ENCODE results near the gene UBE2Z.
"Not testable (repeated sequence)": the region's sequence is repeated elsewhere in the genome, so short reads cannot be mapped to it uniquely, and the experiment has no call there.

UBE2Z gene

DNA sequence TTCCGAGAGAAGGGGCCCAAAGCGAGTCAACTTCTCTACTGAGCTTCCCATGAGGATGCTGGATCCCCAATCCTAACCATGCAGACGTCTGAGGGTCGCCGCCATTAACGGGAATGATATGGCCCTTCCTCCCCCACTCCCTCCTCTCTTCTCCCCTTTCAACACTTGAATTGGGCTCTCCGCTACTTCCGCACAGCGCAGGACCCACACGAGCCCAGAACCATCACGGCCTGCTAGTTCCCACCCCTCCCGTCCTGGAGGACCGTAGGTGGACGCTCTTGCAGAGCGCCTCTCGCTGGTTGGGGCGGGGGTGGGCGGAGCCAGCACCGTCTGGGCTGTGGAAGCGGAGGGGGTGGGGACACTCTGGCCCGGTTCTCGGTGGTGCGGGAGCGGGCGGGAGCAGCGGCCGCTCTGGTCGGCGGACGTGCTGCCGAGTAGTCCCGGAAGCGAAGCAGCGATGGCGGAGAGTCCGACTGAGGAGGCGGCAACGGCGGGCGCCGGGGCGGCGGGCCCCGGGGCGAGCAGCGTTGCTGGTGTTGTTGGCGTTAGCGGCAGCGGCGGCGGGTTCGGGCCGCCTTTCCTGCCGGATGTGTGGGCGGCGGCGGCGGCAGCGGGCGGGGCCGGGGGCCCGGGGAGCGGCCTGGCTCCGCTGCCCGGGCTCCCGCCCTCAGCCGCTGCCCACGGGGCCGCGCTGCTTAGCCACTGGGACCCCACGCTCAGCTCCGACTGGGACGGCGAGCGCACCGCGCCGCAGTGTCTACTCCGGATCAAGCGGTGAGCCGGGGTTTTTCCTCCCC is at the start of gene UBE2Z:
Gene UBE2Z (plus strand): TSS at position 361 of the 797 bp plus-strand sequence. CDS start 97 bp downstream, at position 458.
- peak within 1 kb of the TSS; percentile 78 to 96 (median 86) for H3K4me3 ChIP-seq
- peak within 1 kb of the TSS; percentile 89 to 99 (median 95) for H3K27ac ChIP-seq

DNA sequence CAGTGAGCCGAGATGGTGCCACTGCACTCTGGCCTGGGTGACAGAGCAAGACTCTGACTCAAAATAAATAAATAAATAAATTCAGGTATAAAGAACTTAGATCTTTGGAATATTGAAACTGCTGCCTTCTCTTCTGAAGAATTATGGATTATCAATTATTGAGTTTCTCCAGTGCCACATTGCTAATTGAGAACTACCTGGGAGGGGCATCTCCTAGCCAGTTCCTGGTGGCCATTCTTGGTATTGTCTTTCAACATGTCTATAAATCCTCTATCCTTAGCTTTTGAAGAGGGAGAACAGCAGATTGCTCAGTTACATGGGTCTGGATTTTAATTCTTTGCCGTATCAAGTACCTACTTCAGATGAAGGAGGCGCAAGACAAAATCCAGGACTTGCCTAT is 48.2 kb upstream of the UBE2Z start:
- Histone ChIP-seq H3K27ac (no peak overlapping the region), H3K4me3 (no peak overlapping the region)

DNA sequence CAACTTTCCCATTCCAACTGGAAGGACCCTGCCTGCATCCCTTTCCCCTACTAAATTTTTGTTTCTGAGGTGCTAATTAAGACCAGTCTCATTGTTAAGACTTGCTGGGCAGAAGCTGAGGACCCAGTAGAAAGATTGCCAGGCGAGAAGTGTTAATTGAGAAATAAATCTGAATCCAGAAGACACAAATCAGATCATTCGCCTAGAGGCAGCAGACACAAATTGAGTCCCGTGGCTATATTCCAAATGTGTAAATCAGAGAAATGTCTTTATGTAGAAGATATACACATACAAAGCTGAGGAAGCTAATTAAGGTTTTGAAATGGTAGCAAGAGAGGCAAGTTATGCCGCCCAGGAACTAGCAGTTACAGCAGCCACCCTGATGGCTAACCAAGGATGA is 47.8 kb upstream of the UBE2Z start:
- Histone ChIP-seq H3K27ac (no peak overlapping the region), H3K4me3 (no peak overlapping the region)

DNA sequence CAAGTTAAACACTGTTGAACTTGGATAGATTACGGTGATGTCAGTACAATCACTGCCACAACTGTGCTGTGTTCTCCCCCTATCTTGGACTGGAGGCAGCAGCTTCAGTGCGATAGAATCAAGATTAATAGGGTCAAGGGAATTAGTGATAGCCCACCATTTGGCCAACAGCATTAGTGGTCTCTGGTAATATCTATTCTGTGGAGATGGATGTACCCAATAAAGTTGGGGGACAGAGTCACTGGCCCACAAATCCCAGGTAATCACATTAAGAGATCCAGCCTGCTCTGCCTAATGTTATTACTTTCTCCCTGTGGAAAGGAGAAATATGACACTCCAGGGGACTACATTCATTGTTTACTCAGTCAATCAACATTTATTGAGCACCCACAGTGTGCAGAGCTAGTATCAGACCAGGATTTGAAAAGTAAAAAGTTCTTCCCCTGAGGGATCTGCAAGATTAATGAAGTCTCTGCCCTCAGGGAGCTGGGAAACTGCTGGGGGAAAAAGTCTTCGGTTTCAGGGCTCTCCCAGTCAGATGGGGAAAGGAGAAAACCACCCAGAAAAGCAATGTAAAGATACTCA is 39.2 kb upstream of the UBE2Z start:
- Histone ChIP-seq H3K27ac (no peak overlapping the region), H3K4me3 (no peak overlapping the region)

DNA sequence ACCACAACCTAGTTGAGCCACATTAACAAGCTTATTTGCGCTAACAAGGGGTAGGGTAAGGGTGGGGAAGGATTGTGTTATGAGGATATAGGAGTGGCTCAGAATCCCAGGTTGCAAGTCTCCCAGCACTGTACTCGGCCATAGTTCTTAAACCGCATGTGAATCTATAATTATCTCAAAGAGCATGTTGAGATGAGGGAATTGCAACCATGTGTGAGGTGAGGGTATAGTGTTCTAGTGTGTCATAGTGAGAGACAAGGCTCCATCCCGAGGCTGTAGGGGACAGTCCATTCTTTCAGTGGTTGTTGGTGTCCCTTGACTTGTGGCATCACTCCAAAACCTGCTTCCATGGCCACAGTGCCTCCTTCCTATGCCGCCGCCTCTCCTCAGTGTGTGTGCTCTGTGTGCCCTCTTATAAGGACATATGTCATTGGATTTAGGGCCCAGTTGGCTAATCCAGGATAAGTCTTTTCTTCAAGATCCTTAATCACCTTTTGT is 38.3 kb upstream of the UBE2Z start:
- H3K27ac ChIP-seq = no peak overlapping the region

DNA sequence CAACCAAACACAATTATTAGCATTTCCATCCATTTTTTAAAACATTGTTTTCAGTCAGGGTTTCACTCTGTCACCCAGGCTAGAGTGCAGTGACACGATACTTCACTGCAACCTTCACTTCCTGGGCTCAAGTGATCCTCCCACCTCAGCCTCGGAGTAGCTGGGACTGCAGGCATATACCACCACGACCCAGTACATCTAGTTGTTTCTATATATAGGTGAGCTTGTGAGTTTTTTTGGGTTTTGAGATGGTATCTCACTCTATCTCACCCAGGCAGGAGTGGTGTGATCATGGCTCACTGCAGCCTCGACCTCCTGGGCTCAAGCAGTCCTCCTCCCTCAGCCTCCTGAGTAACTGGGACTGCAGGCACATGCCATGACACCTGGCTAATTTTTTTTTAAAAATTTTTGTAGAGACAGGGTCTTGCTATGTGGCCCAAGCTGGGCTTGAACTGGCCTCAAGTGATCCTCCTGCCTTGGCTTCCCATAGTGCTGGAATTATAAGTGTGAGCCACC is 37.1 kb upstream of the UBE2Z start:
- Histone ChIP-seq H3K27ac (no peak overlapping the region), H3K4me3 (no peak overlapping the region)

More for the DNA sequence above, 38.3 kb upstream of the UBE2Z start:
- no peak overlapping the region for H3K4me3 ChIP-seq

DNA sequence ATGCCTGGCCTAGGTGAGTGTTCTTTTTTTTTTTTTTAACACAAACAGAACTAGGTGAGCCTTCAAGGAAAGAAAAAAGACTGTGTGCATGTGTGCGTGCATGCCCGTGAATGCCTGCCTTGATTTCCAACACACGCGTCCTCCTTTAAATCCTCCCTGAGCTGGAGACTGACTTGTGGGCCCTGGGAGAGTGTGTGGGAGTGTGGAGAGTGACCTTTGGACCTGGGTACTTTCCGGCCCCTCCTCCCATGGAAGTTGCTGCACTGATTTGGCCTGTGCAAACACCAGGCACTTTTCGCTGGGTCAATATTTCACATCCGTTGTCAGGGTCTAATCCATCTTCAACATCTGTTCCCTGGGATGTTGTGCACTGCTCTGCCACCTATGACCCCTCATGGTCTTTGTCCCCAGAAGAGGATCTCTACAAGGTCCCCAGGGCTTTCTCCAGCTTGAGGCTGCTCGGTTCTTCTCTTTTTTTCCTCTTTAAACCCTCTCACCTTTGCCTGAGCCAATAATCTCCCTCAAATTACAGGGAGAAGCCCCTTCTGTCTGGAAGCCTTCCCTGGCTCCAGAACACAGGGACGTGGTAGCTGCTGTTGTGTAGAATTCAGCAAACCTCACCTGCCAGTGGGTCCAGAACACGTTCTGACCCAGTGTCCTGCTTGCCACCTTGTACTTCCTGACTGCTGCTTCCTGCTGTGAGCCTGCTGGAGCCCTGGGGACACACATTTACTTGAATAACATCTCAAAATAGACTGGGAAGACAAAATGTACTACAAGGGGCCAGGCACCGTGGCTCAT is 36.5 kb upstream of the UBE2Z start:
- Histone ChIP-seq H3K27ac (peak overlapping the region in 3 of 21 experiments; percentile 31 to 73 (median 36)), H3K4me3 (no peak overlapping the region)

DNA sequence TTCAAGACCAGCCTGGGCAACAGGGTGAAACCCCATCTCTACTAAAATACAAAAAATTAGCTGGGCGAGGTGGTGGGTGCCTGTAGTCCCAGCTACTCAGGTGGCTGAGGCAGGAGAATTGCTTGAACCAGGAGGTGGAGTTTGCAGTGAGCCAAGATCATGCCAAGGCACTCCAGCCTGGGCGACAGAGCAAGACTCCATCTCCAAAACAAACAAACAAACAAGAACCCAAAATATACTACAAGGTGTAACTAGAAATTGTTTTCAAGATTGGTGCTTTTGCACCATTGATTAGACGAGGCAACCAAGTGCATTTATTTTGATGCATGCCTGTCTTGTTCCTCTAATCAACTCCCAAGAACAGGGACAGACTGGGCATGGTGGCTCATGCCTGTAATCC is 35.8 kb upstream of the UBE2Z start:
- peak overlapping the region in 3 of 21 experiments; percentile 31 to 73 (median 36) for H3K27ac ChIP-seq
- not testable (repeated sequence) for H3K4me3 ChIP-seq

DNA sequence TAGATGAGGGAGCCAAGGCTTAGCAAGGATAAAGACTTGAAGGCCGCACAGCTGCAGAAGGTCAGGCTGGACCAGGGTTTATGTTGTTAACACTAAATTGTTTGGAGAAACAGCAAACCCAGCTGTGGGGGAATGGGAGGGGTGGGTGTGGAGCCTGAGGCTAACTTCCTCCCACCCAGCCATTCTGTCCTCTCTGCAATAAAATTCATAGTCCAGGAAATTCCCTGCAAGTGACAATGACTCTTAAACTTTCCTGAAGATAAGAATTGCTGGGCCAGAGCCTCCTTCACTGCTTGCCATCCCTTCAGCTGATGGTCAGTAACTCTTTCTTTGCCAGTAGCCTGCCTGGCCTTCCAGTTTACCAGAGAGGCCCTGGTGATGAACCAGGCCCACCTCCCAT is 35.0 kb upstream of the UBE2Z start:
- Histone ChIP-seq H3K27ac (peak overlapping the region in 1 of 21 experiments; percentile 73), H3K4me3 (no peak overlapping the region)

DNA sequence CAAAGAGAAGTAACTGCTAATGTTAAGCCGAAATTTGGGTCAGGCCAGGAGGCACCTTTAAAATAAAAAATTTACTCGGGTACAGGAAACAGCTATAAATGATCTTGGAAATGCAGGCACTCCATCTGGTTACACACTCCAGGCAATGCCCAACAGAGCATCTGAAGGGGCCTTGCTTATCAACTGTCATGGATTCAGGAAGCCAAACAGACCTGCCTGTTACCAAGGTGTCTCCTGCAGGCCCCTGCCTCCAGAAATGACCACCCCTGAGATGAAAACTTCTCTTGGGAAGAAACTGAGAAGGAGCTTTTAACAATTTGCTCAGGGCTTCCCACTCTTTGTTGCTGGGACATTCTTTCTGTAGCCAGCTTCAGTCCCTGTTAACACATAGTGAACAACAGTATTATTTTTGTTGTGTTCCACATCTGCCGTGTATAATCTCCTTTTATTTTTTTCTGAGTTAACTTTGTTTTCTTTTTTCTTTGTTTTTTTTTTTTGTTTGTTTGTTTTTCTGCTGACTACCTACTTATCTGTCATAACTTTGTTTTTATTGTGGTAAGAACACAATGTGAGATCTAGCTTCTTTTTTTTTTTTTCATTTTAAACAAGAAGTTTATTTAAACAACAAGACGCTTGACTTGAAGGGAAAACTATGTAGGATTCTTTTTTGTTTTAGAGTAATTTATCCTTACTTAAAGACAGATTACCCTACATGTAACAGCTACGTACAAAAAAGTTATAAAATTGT is 34.3 kb upstream of the UBE2Z start:
- Histone ChIP-seq H3K27ac (peak overlapping the region in 1 of 21 experiments; percentile 7), H3K4me3 (no peak overlapping the region)

DNA sequence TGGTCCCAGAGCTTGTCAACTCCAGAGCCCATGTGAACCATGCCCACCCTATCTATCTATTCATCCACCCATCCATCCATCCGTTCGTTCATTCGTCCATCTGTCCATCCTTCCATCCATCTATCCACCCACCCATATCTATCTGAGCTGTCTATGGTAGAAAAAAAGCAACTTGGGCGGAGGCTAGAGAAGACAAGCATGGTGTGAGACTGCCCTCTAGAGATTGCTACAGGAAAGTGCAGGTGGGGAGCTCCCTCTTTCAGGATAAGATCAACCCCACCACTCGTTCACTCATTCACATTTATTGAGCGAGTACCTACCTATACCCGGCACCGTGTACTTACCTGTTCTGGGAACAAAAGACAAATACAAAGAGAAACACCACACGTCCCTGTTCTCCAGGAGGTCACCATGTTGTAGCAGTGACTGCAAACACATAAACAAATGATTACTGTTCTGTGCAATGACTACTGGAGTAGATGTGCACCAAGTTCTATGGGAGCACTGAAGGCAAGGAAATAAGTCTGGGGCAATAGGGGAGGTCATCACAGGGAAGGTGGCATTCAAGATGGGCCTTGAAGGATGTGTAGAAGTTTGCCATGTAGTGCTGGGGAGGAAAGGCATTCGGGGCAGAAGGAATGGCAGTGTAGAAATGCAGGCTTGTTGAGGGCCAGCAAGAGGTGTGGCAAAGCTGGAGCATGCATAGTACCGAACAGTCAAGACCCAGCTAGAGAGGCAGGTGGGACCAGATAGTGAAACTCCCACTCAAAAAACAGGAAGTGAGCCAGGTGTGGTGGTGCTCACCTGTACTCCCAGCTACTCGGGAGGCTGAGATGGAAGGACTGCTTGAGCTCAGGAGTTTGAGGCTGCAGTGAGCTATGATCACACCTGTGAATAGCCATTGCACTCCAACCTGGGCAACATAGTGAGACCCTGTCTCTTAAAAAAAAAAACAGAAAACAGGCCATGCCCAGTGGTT is 29.0 kb upstream of the UBE2Z start:
- Histone ChIP-seq H3K27ac (no peak overlapping the region), H3K4me3 (no peak overlapping the region)

DNA sequence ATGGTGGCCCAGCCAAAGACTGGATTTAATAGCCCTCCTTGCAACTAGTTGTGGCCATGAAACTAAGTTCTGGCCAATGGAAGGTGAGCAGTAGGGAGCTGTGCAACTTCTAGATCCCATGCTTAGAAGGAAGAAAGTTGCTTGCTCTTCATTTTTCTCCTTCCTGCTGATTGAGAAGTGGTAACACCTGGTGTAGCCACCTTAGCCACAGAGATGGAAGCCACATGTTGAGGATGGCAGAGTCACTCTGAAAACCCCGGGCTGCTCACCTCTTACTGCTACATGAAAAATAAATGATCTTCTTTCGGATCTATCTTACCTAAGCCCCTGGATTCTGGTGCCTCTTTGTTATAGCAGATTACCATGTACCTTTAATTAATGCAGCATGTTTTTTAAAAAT is 25.9 kb upstream of the UBE2Z start:
- Histone ChIP-seq H3K27ac (no peak overlapping the region), H3K4me3 (no peak overlapping the region)

DNA sequence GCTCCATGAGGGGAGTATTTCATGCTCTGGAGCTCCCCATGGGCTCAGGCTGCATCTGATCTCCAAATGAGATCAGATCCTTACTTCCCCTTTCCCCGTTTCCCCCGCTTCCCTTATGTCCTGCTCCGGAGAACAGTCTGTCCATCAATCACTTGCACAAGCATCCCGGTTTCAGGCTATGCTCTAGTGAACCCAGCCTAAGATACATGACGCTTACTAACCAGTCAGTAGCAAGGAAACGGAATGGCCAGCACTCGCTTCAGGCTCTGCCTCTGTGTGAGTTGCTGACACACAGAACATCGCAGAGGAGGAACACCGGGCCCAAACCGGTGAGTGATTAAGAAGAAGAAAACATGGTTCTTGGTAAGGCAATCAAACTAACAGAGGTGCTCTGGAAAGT is 25.0 kb upstream of the UBE2Z start:
- H3K4me3 ChIP-seq = no peak overlapping the region
- no peak overlapping the region for H3K27ac ChIP-seq

DNA sequence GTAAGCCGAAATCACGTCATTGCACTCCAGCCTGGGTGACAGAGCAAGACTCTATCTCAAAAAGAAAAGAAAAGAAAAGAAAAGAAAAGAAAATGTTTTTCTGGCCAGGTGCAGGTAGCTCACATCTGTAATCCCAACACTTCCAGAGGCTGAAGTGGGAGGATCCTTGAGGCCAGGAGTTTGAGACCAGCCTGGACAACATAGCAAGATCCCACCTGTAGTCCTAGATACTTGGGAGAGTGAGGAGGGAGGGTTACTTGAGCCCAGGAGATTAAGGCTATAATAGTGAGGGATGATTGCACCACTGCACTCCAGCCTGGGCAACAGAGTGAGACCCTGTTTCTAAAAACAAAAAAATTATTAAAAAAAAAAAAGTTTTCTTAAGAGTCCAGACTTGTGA is 18.1 kb upstream of the UBE2Z start:
- no peak overlapping the region for H3K4me3 ChIP-seq
- H3K27ac ChIP-seq = no peak overlapping the region

DNA sequence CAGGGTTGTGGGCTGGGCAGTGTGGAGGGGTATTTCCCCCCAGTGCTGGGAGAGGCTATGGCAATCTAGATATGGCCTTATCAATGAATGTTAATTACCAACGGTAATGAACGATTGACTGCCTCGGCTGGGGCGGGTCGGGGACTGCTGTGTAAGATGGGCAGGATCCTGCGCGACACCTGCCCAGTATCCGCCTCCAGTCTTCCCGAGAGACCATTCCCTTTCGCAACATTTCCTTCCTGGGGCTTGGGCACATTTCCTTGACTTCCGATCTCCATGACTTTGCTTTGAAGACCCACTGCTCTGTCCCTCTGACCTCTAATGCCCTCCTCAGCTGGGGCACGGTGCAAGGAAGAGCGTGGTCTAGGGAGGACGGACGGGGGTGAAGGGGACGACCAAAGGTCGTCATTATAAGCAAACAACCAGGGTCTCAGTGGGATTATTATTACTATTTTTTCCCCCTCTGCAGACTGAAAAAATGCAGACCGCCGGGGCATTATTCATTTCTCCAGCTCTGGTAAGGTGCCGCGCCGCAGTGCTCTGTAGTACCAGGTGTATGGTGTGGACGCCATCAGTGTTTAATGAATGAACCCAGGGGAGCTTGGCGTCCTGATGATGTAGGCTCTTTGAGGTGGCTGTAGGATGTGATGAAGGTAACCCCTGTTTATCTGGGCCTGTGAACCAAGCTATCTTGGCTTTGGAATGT is 15.1 kb upstream of the UBE2Z start:
- Histone ChIP-seq H3K27ac (peak overlapping the region in 20 of 21 experiments; percentile 59 to 89 (median 82)), H3K4me3 (peak overlapping the region; percentile 63 to 89 (median 72))

DNA sequence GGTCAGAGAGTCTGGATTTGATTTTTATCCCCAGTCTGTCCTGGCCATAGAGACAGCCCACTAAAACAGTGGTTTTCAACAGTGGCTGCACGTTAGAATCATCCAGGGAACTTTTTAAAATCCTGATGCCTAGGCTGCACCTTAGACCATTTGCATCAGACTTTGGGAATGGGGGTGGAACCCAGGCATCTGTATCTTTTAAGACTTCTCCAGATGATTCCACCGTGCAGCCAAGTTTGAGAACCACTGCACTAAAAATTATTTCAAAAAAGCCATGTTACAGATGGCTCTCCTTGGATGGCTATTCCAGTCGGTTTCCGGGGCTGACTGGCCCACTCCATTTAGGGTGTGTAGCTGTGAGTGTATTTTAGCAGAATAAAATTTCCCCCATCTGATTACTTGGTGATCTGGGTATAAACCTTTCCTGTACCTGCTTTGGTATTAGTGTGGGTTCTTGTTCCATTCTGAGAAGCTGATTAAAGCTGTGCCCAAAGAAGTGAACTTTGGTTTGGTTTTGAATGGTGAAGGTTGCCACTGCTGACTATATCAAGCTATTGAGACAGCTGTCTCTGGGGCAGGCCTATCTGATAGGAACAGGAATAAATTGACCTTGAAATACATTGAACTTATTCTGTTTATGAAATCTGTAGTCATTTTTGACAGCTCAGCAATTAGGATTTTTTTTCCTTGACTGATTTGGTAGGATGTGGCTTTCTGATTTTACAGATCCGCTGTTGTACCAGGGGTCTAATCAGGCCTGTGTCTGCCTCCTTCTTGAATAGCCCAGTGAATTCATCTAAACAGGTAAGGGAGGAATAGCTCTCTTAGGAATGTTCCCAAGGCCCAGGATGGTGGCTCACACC is 14.3 kb upstream of the UBE2Z start:
- peak overlapping the region; percentile 63 to 89 (median 72) for H3K4me3 ChIP-seq
- H3K27ac ChIP-seq = peak overlapping the region in 6 of 21 experiments; percentile 75 to 87 (median 82)

DNA sequence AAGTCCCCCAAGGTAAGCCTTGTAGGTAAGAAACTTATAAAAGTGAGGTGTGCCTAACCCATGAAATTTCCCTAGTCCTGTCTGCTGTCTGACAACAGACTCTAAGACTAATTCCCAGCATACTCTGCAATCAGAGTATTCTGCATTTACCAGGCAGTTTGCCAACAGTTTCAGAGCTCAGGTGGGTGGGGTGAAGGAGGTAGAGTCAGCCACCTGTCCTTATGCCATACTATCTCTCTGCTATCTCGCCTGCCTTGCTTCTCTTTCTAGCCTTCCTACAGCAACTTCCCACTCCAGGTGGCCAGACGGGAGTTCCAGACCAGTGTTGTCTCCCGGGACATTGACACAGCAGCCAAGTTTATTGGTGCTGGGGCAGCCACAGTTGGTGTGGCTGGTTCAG is 13.3 kb upstream of the UBE2Z start:
- Histone ChIP-seq H3K4me3 (no peak overlapping the region), H3K27ac (no peak overlapping the region)

Measured in skin epidermis (tissue), 12 donors.